Measurements from ENCODE around the gene ATP2B2.

GRCh38 chr3:10523561-10523960, 18.2 kb upstream of the ATP2B2 start:
- TF ChIP-seq KDM5A (IDR thresholded peaks at IDR 0.05; ENCODE audit: low read length), result no peak
- TF ChIP-seq RFX5 (IDR thresholded peaks at IDR 0.05; ENCODE audit: borderline replicate concordance, low read depth, low read length), result no peak
- no peak for TF ChIP-seq FOSL1 (IDR thresholded peaks at IDR 0.05; ENCODE audit: insufficient read depth, low read depth, low read length)
- no peak for TF ChIP-seq RAD21 (IDR thresholded peaks at IDR 0.05 in 1 of 2, conservative IDR thresholded peaks at IDR 0.05 in 1 of 2; ENCODE audit: low read depth in 2 of 2, low read length in 2 of 2)
- no peak for TF ChIP-seq CTCF (IDR thresholded peaks at IDR 0.05; ENCODE audit: control extremely low read depth in 1 of 3, insufficient read depth in 1 of 3, low read depth in 1 of 3, low read length in 3 of 3)
- TF ChIP-seq HDAC6 (IDR thresholded peaks at IDR 0.05; ENCODE audit: low read depth, low read length), result no peak
- TF ChIP-seq POLR2A (IDR thresholded peaks at IDR 0.05; ENCODE audit: control extremely low read depth in 1 of 2, low read depth in 2 of 2, low read length in 2 of 2), result no peak

All from H1 (cell line).